ENCODE results near the gene SLC11A2. TPM values are rescaled to one million over a fixed set of nuclear protein-coding genes. Genes with fewer than 3 reads are reported as not detected.
"Not testable (repeated sequence)": the region's sequence is repeated elsewhere in the genome, so short reads cannot be mapped to it uniquely, and the experiment has no call there.

SLC11A2 gene
- total RNA-seq, 1 donor from 2014 or later: 96.8 TPM

GRCh38 chr12:50971946-50972345 is 54.2 kb downstream of the SLC11A2 start:
- intact Hi-C loops (cut with DNase I): no loop called here
- no peak for TF ChIP-seq CTCF (IDR thresholded peaks at IDR 0.05)
- H3K4me1 ChIP-seq: no peaks in the 10 kb centered on the region
- peaks cover 42% of the 10 kb centered on the region for H3K36me3 ChIP-seq
- H3K4me3 ChIP-seq: no peak overlapping the region
- no peaks in the 10 kb centered on the region for H3K27me3 ChIP-seq
- no peak overlapping the region for H3K27ac ChIP-seq
- no peaks in the 10 kb centered on the region for H3K9me3 ChIP-seq
- DNase-seq: no peak
- no peak for ATAC-seq

- Histone ChIP-seq H3K27ac (no peak overlapping the region), H3K4me3 (no peak overlapping the region), H3K27me3 (no peaks in the 10 kb centered on the region), H3K9me3 (no peaks in the 10 kb centered on the region), H3K4me1 (no peaks in the 10 kb centered on the region), H3K36me3 (peaks cover 18% of the 10 kb centered on the region)
- TF ChIP-seq CTCF (IDR thresholded peaks at IDR 0.05): no peak
- no peak for DNase-seq
- intact Hi-C loops (cut with DNase I): no loop called here
- no peak for ATAC-seq
Measured at GRCh38 chr12:50964432-50964831, 61.8 kb downstream of the SLC11A2 start.

GRCh38 chr12:50961708-50962107 is 64.5 kb downstream of the SLC11A2 start:
- ATAC-seq: no peak
- H3K27ac ChIP-seq: no peak overlapping the region
- no peak for DNase-seq
- no peak for TF ChIP-seq CTCF (IDR thresholded peaks at IDR 0.05)
- no peaks in the 10 kb centered on the region for H3K4me1 ChIP-seq
- no peaks in the 10 kb centered on the region for H3K27me3 ChIP-seq
- no peaks in the 10 kb centered on the region for H3K36me3 ChIP-seq
- H3K9me3 ChIP-seq: no peaks in the 10 kb centered on the region
- intact Hi-C loops (cut with DNase I): no loop called here
- no peak overlapping the region for H3K4me3 ChIP-seq

- no peak overlapping the region for H3K27ac ChIP-seq
- no peaks in the 10 kb centered on the region for H3K27me3 ChIP-seq
- no peak for TF ChIP-seq CTCF (IDR thresholded peaks at IDR 0.05)
- DNase-seq (no peak), ATAC-seq (no peak)
- intact Hi-C loops (cut with DNase I): no loop called here
- H3K9me3 ChIP-seq: no peaks in the 10 kb centered on the region
- H3K4me1 ChIP-seq: no peaks in the 10 kb centered on the region
- H3K36me3 ChIP-seq: no peaks in the 10 kb centered on the region
- H3K4me3 ChIP-seq: no peak overlapping the region
Measured at GRCh38 chr12:50960130-50960529, 66.1 kb downstream of the SLC11A2 start.

- Histone ChIP-seq H3K27me3 (no peaks in the 10 kb centered on the region), H3K9me3 (no peaks in the 10 kb centered on the region), H3K27ac (no peak overlapping the region), H3K4me1 (no peaks in the 10 kb centered on the region), H3K36me3 (no peaks in the 10 kb centered on the region), H3K4me3 (no peak overlapping the region)
- DNase-seq: no peak
- TF ChIP-seq CTCF (IDR thresholded peaks at IDR 0.05): no peak
- intact Hi-C loops (cut with DNase I): no loop called here
- no peak for ATAC-seq
Measured at GRCh38 chr12:50955697-50956096, 70.5 kb downstream of the SLC11A2 start.

- DNase-seq: no peak
- intact Hi-C loops (cut with DNase I): no loop called here
- no peak overlapping the region for H3K27ac ChIP-seq
- ATAC-seq: no peak
- no peak overlapping the region for H3K4me3 ChIP-seq
- H3K9me3 ChIP-seq: no peaks in the 10 kb centered on the region
- no peaks in the 10 kb centered on the region for H3K27me3 ChIP-seq
- no peak for TF ChIP-seq CTCF (IDR thresholded peaks at IDR 0.05)
- no peaks in the 10 kb centered on the region for H3K4me1 ChIP-seq
- no peaks in the 10 kb centered on the region for H3K36me3 ChIP-seq
Measured at GRCh38 chr12:50955288-50955687, 70.9 kb downstream of the SLC11A2 start.

DNA sequence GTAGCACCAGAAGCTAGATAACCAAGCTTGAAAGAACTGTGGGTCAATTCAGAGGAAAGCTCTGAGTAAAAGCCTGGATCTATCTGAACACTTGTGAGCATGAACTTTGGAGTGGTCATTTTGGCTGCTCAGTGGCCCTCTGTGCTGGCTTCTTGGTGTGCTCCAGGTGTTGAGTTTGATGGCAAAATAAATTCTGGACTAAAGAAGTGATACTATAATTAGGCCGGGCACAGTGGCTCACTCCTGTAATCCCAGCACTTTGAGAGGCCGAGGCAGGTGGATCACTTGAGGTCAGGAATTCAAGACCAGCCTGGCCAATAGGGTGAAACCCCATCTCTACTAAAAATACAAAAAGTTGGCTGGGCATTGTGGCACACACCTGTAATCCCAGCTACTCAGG is 71.4 kb downstream of the SLC11A2 start:
- DNase-seq; H3K36me3 ChIP-seq; H3K4me3 ChIP-seq; H3K27ac ChIP-seq; H3K9me3 ChIP-seq; H3K4me1 ChIP-seq; ATAC-seq; intact Hi-C loops (cut with DNase I); H3K27me3 ChIP-seq: not testable (repeated sequence)

Data from upper lobe of right lung (tissue), 1 donor.